GM19328 (cell line): ENCODE measurements around the gene ERBIN.
"Not testable (repeated sequence)": the region's sequence is repeated elsewhere in the genome, so short reads cannot be mapped to it uniquely, and the experiment has no call there.

Experiments used
- ATAC-seq: cut with Tn5 transposase; IDR thresholded peaks from one replicate; pipeline ENCODE4 v1.9.1; 2021; ENCODE audit warnings: mild to moderate bottlenecking, moderate library complexity; ENCODE audit not compliant: unreplicated experiment

Gene ERBIN

DNA sequence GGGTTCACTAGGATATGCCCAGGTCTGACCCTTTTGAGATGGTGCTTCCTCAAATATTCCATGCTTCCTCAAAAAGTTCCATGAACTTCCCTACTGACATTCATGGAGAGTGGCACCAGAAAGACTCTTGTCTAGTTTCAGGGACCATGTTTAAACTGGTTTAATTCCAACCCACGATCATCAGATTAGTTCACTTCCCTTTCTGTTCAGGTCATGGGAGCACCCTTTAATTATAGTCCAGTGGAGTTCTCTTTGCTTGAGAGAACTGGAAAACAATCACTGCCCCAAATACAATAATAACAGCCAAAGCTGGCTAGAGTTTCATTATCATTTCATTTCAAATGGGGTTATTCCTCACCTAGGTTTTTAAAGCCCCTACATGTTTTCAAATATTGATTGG is 9.7 kb upstream of the ERBIN start:
- no peak for ATAC-seq

GRCh38 chr5:65919773-65920172 is 6.6 kb upstream of the ERBIN start:
- no peak for ATAC-seq

DNA sequence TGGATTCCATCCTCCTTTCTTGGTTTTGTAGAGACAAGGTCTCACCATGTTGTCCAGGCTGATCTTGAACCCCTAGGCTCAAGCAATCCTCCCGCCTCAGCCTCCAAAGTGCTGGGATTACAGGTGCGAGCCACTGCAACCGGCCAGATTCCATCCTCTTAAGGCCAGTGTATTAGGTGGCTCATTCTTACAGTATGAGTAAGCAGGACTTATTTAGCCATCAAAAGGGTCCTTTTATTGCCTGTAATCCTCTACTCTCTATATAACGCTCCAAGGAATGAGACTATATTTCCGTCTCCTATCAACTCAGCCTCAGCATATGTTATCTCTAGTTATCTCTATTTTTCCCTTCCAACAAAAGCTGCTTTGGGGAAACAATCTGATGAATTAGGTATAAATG is 3.0 kb upstream of the ERBIN start:
- no peak for ATAC-seq

- peak; percentile 3 for ATAC-seq
Observed at GRCh38 chr5:65924366-65925043, 1.9 kb upstream of the ERBIN start.

DNA sequence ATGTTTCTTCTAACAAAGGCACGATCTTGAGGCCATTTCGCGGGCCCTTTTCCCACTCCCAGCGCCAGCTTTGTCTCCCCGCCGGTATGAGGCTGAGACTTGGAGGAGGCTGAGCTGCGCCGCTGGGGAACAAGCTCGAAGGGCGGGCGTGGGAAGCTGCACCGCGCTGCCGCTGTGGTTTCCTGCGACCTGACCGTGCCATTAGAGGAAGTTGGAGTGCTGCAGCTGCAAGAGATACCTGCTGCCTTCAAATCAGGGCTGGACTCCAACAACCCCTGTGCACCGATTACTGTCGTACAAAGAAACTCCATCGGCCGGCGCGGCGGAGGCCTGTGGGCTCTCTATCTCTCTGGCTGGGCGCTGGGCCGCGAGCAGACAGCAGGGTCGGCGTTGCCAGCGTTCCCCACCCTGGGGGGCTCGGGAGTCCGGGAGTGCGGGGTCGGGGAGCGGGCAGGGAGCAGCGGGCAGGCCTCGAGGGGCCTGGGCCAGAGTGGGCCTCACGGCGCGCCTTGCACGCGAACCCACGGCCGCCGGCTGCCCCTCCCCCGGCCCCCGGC is 1.3 kb upstream of the ERBIN start:
- peak; percentile 60 for ATAC-seq

- peak; percentile 54 for ATAC-seq
Observed at GRCh38 chr5:65925601-65926275, 637 bp upstream of the ERBIN start.

- ATAC-seq = no peak
Observed at GRCh38 chr5:65926893-65927292, 518 bp downstream of the ERBIN start.

DNA sequence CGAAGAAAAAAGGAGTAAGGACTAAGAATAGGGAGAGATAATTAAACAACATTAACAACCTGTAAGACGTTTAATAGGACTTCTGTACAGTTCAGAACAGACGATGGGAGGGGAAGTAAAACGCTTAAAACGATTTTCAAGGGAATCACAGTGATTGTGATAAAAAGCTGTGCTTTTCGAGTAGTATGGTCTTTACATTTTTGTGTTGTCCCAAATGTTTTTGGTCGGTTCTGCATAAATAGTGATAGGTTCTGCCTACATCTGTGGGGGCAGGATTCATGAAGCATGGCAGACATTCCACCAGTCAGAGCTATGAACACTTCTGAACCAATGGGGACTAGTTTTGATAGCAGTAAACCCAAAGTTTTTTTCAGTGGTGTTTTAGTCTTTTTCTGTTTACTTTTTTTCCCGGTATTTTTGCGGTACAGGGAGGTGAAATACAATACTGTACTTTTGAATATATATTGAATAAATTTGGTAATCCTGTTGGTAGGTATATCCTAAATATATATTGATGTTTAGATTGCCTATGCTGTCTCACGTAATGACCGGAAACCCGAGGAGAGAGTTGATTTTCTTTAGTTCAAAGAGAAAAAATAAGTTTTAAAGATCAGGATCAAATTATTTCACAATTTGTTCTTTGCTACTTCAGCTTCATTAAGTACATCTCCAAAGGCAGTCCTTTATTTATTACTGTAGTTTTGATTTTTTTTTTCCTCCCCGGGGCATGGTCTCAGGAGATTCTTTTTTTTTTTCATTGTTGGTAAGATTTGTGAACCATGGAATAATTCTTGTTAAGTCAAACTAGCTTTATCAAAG is 1.3 kb downstream of the ERBIN start:
- ATAC-seq = no peak

- ATAC-seq = no peak
Observed at GRCh38 chr5:65928322-65928752, 2.0 kb downstream of the ERBIN start.

- no peak for ATAC-seq
Observed at GRCh38 chr5:65928860-65929259, 2.5 kb downstream of the ERBIN start.

DNA sequence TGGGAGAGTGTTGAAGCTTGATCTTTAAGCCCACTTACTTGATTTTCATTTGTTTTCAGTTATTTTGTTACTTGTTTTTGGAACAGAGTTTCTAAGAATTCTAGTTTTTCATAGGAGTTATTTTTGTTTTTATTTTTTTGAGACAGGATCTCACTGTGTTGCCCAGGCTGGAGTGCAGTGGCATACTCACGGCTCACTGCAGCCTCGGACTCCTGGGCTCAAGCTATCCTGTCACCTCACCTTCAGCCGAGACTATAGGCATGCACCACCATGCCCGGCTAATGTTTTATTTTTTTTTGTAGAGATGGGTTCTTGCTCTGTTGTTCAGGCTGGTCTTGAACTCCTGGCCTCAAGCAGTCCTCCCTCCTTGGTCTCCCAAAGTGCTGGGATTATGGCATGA is 6.3 kb downstream of the ERBIN start:
- ATAC-seq = no peak

DNA sequence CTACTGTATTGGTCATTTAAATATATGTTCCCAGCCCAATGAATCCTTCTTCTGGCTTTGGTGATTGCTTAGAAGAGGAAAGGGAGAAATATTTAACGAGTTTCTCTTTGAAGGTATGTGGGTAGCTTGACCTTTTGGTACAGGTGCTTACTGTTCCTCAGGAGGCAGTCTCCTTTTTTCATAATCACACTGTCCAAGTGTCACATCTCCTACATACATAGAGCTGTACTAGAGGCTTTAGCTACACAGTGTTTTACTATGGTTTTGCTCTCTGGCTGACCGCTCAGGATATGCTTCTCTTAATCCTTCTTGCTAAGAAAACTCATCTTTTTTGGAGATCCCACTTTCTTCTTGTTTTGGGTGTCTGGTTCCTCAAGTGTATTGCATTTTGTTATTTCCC is 6.9 kb downstream of the ERBIN start:
- ATAC-seq = no peak

DNA sequence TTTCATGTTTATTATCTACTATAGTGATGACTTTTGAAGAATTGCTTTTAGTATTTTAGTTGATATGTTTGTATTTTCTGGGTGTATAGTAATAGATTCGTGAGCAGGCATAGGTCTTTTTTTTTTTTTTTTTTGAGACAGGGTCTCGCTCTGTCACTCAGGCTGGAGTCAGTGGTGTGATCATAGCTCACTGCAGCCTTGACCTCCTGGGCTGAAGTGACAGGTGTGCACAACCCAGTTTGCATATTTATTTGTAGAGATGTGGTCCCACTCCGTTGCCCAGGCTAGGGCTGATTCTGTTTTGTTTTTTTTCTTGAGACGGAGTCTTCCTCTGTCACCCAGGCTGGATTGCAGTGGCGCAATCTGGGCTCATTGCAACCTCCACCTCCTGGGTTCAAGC is 11.9 kb downstream of the ERBIN start:
- peak; percentile 81 for ATAC-seq

DNA sequence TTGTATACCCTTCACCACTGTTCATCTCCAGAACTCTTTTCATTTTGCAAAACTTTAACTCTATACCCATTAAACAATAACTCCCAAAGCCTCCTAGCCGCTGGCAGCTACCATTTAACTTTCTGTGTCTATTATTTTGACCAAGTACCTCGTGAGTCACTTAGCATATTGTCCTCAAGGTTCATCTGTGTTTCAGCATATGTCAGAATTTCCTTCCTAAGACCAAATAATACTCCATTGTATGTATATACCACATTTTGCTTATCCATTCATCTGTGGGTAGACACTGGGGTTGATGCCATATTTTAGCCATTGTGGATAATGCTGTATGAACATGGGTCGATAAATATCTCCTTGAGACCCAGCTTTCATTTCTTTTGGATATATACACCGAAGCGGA is 17.4 kb downstream of the ERBIN start:
- no peak for ATAC-seq

DNA sequence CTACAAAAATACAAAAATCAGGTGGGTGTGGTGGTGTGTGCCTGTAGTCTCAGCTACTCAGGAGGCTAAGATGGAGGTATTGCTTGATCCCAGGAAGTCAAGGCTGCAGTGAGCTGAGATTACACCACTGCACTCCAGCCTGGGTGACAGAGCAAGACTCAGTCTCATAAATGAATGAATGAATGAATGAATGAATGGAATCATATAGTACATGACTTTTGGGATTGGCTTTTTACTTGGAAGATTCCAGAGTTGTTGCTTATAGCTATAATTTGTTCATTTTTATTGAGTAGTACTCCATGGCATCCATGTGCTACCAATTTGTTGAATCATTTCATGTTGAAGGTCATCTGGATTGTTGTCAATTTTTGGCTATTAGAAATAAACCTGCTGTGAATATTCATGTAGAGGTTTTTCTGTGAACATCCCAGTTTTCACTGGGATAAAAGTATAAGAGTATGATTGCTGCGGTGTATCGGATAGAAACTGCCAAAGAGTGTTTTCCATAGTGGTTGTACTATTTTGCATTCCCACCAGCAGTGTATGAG is 19.9 kb downstream of the ERBIN start:
- ATAC-seq = no peak

DNA sequence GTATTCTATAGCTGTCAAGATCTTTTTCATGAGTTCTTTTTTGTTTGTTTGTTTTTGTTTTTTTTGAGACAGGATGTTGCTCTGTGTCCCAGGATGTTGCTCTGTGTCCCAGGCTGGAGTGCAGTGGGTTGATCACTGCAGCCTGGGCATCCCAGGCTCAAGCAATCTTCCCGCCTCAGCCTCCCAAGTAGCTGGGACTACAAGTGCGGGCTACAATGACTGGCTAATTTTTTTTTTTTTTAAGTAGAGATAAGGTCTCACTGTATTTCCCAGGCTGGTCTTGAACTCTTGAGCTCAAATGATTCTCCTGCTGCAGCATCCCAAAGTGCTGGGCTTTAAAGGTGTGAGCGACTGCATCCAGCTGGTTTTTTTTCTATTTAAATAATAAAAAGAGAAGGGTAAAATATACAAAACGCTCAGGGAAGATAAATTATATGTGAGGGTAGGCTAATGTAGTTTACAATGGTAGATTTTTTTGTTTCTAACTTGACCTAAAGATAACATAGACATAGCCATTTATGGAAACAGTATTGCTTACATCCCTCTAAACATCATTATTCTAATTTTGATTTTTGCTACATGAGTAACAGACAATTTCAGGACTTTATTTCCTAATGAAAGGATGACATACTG is 21.9 kb downstream of the ERBIN start:
- ATAC-seq = no peak

GRCh38 chr5:65951330-65951729 is 25.0 kb downstream of the ERBIN start:
- no peak for ATAC-seq

DNA sequence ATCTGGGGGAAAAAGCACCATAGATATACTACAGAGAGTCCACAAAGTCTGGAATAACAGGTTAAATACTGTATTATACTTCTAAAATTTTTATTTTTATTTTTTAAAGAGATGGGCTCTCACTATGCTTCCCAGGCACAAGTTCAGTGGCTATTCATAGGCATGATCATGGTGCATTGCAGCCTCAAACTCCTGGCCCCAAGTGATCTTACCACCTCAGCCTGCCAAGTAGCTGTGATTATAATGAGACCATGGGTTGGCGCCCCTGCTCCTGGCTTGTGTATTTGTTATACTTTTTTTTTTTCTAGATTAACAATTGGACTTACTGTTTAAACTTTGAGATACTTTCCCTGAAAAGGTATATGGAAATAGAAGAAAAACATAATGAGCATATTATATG is 25.9 kb downstream of the ERBIN start:
- no peak for ATAC-seq

DNA sequence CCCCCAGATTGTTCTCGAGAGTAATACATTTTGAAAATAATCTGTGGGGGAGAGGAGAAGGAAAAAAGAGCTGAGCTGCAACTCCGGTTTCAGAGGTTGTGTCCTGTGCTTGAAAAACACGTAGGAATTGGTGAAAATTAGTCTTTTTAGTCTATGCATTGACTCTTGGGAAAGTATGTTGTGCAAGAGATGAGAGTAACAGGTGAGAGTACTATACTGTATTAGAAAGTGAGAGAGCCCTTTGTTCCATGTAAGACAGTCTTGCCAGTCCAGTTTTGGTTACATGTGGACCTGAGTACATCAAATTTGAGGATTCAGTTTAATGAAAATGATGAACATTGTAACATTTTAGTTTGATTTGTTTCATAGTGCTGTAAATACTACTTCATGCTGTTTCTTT is 27.8 kb downstream of the ERBIN start:
- ATAC-seq = no peak

DNA sequence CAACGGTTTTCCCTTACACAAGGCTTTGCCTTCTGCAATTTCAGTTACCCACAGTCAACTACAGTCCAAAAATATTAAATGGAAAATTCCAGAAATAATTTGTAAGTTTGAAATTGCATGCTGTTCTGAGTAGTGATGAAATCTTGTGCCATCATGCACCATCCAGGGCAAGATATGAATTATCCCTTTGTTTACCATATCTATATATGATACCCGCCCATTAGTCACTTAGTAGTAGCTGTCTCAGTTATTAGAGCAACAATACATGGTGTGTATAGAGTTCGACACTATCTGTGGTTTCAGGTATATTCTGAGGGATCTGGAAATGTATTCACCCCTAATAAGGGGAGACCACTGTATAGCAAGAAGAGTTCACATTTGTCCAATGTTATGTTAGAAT is 29.4 kb downstream of the ERBIN start:
- ATAC-seq = no peak

- not testable (repeated sequence) for ATAC-seq
Observed at GRCh38 chr5:65957703-65958102, 31.3 kb downstream of the ERBIN start.
